GM11168 (cell line): Measurements from ENCODE around the gene SLC25A11.

Experiments used
- in situ Hi-C: fragments of 300-500 bp; cut with MboI; formaldehyde crosslinking; loops from one replicate; pipeline ENCODE4 v1.12.0; 2022; ENCODE audit warnings: low sequenced_read_pairs; ENCODE audit not compliant: unreplicated experiment

Gene SLC25A11

GRCh38 chr17:4967539-4968485 lies 28.0 kb upstream of the SLC25A11 start, which contains the start of gene SPAG7:
Gene SPAG7 (minus strand): TSS chr17:4967817. CDS start chr17:4967804, 13 bp downstream.
- in situ Hi-C loops: no loop called here

GRCh38 chr17:4966844-4967538 lies 27.1 kb upstream of the SLC25A11 start:
- in situ Hi-C loops: no loop called here

- in situ Hi-C loops: no loop called here
Measured at GRCh38 chr17:4965311-4965986, 25.6 kb upstream of the SLC25A11 start.

GRCh38 chr17:4960279-4960922 lies 20.6 kb upstream of the SLC25A11 start:
- in situ Hi-C loops: no loop called here

- in situ Hi-C loops: no loop called here
Measured at GRCh38 chr17:4959261-4959965, 19.6 kb upstream of the SLC25A11 start.

- in situ Hi-C loops: no loop called here
Measured at GRCh38 chr17:4958102-4958501, 18.3 kb upstream of the SLC25A11 start.

GRCh38 chr17:4956493-4957061 lies 16.7 kb upstream of the SLC25A11 start:
- in situ Hi-C loops: no loop called here

GRCh38 chr17:4955091-4955490 lies 15.2 kb upstream of the SLC25A11 start:
- in situ Hi-C loops: no loop called here

GRCh38 chr17:4953451-4953961 lies 13.7 kb upstream of the SLC25A11 start:
- in situ Hi-C loops: no loop called here

- in situ Hi-C loops: no loop called here
Measured at GRCh38 chr17:4951486-4951885, 11.6 kb upstream of the SLC25A11 start.

GRCh38 chr17:4950746-4951204 lies 10.9 kb upstream of the SLC25A11 start, which contains the start of gene ENO3:
Gene ENO3 (plus strand): TSS chr17:4951119. CDS start chr17:4951830, 711 bp downstream.
- in situ Hi-C loops: no loop called here

- in situ Hi-C loops: no loop called here
Measured at GRCh38 chr17:4950075-4950745, 10.4 kb upstream of the SLC25A11 start.

- in situ Hi-C loops: no loop called here
Measured at GRCh38 chr17:4949321-4950074, 9.7 kb upstream of the SLC25A11 start.

- in situ Hi-C loops: no loop called here
Measured at GRCh38 chr17:4948931-4949320, 9.1 kb upstream of the SLC25A11 start.

- in situ Hi-C loops: no loop called here
Measured at GRCh38 chr17:4948166-4948930, 8.5 kb upstream of the SLC25A11 start, which contains the start of gene PFN1. Gene PFN1 (minus strand): TSS chr17:4948530. CDS start chr17:4948394, 136 bp downstream.

GRCh38 chr17:4947411-4948165 lies 7.7 kb upstream of the SLC25A11 start:
- in situ Hi-C loops: no loop called here
